ENCODE data around the gene RAPGEF1.
A peak's percentile ranks its signal among the peaks of the same experiment; 100 is the strongest.

RAPGEF1 gene

GRCh38 chr9:131747352-131747751 is 7.5 kb upstream of the RAPGEF1 start:
- peak; percentile 84 for DNase-seq (ENCODE audit: low spot score)

DNA sequence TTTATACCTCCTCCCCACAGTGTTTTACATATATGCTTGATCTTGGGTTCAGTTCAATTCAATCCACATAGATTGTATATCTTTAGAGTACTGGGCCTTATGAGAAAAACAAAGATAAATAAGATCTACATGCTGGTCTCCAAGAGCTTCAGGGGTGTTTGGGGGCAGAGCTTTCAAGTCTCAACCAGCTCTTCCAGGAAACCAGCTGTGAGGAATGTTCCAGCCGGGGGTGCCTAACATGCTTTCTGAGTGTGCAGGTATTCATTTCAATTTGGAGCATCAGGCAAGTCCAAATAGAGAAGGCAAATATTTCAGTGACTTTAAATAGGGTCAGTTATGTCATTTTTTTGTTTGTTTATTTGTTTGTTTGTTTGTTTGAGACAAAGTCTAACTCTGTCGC is 5.7 kb upstream of the RAPGEF1 start:
- DNase-seq (ENCODE audit: low spot score) = no peak

DNA sequence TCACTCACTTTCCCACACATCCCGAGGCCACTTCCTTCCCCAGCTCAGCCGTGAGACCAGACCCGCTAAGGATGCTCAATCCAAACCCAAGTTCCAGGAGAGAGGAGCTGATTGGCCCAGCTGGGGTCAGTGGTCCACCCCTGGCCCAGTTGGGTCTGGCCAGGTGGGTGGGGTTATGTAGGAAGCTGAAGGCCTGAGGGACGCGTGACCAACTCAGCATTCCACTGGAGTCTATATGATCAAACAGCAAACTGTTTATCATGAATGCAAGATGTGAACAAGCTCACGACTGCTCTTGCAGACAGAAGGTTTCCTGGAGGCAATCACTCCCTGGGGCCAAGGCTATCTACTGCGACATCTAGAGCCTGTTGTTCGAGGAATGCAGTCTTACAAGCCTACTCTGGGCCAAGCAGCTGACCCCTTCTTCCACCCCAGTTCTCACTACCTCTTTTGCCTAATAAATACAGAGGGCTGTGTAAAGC is 4.9 kb upstream of the RAPGEF1 start:
- peak; percentile 77 for DNase-seq (ENCODE audit: low spot score)

DNA sequence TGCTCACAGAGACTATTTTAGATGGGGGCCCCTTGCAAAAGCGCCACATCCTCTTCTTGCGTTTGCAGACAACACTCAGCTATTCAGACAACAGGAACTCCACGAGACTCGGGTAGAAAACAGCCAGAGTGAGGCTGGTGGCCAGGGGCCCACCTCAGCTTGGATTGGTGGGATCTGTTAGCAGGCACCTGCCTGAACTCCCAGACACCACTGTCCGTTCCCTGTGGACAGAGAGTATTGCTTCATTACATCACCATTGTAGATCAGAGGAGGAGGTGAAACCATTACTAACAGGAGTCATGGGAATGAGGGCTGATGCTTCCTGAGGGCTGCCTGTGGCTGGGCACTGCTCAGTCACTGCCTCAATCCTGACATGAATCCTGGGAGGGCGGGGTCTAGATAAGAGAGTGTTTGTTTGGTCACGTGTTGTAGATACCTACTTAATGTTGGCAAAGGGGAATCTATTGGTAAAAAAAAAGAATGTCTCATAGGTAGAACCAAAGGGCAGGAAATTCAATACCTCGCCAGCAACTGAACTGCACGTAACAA is 4.4 kb upstream of the RAPGEF1 start:
- peak; percentile 58 for DNase-seq (ENCODE audit: low spot score)

- no peak for DNase-seq (ENCODE audit: low spot score)
Measured at GRCh38 chr9:131743501-131743900, 3.6 kb upstream of the RAPGEF1 start.

DNA sequence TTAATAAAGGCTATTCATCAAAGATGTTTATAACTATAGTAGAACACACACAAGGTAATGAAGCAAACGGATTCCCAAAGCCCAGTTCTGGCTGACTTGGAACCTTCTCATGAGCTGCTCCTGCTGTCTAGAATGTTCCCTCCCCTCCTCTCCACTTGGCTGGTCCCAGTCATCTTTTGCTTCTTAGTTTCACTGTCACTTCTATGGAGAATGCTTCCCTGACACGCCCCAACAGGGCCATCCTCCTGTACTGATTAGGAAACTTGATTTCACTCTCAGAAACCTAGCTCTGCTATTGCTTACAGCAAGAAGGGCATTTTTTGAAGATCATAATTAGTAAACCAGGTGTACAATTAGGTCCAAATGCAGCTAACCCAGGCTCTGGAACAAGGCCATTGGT is 3.2 kb upstream of the RAPGEF1 start:
- DNase-seq (ENCODE audit: low spot score) = no peak

DNA sequence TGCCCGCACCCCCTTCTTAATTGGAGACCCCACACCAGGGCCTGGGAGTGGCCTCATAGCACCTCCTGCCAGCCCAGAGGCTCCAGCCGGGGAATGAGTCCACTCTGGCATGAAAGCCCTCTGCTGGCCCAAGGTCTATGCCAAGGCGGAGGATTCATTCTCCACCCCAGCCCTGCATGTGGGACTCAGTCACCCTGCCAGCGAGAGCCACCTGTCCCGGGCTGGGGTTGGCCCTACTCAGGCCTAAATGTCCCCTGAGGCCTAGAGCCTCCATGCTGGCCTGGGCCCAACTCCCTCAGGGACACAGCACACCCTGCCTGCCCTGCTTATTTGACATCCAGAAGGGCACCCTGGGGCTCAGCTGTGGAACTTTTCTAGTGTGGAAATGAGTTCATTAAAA is 1.0 kb upstream of the RAPGEF1 start:
- DNase-seq (ENCODE audit: low spot score) = no peak

DNA sequence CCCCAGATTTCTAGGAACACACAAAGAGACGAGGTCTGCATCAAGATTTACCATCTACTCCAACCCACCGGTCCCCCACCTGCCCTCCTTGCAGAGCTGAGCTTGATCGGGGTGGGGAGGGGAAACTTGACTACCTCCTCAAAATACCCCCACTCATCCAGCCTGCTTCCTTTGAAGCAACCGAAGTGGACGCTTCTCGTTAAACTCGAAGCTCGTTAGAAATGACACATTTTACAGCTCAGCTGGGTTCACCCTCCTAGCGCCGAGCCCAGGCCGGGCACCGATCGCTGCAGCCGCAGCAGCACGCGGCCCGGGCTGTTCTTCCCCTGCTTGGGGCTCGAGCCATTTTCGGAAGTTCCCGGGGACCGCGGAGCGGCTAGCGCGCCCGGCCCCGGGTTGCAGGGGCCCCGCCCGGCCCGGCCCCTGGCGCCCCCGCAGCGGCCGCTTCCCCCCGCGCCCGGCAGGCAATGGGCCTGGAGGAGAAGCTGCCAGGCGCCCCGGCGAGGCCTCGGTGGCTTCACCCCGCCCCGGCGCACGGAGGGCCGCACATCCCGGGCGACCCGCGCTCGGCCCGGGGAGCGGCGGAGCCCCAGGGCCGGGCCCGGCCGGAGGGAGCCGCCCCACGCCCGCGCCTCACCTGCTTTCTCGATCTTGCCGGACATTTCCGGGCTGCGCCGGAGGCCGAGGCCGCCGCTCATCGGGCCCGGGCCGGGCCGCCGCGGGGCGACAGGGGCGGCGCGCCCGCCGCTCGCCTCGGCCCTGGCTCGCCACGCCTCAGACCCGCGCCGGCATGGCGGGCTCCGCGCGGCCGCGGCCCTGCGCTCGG is 530 bp downstream of the RAPGEF1 start:
- DNase-seq (ENCODE audit: low spot score) = no peak

DNA sequence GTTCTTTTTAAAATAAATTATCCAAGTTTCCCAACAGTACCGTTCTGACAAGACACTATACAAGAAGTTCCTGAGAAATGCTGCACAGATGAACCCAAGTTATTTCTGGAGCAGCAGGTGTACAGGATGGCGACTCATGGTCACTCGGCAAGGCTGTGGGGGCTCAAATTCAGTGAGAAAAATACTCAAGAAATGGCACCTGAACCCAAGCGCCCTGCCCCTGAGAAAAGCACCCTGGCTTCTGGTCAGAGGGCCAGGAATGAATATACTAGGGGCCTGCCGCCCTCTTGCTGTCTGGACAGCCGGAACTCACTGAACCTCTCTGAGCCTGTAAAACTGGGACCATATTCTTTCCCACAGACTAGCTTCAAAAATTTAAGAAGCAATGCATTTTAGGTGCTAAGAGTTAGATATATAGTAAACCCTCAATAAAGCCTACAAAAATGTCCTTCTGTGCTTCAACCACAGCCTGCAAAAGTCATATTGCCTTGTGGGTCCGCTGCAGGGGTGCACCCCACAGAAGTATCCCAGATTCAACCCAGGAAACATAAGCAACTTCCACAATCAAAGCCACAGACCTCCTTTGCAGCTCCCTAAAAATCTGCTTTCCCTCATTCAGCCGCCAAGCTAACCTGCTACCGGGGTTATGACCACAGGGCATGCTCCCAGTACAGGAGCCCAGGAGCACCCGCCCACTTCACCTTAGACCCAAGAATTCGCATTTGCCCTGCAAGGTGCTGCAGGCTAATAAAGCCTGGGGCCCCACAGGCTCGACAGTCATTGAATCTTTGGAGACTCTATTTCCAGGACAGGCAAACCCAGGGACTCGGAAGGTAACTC is 1.4 kb downstream of the RAPGEF1 start:
- DNase-seq (ENCODE audit: low spot score) = no peak

DNA sequence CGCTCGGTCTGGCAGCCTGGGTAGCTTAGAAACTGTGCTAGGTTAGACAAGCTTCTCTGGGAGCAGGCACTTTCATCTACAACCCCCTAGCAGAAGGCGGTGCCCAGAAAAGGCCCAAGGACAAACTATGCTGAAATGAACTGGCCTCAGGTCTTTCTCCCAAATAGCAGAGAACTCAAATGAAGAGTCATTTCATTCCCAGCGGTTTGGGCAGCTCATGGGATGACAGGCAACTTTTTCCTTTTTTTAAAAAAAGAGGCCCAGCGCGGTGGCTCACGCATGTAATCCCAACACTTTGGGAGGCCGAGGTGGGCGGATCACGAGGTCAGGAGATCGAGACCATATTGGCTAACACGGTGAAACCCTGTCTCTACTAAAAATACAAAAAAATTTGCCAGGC is 2.5 kb downstream of the RAPGEF1 start:
- no peak for DNase-seq (ENCODE audit: low spot score)

DNA sequence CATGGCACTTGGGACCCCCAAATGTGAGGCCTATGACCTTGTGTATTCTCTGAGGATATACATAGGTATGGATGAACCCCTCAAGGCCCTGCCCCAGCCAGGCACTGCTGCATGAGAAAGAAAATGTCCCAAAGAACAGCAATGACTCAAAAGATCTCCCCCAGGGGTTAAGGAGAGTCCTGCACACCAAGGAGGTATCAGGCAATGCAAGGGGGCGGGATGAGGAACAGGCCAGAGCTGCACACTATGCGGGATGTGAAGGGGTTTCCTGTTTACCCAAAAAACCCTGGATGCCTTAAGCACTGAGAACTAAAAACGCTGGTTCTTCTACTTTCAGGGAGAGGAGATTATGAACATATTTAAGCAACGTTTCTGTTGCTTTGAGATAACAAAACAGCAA is 3.4 kb downstream of the RAPGEF1 start:
- DNase-seq (ENCODE audit: low spot score) = no peak

- DNase-seq (ENCODE audit: low spot score) = no peak
Measured at GRCh38 chr9:131735238-131736128, 4.4 kb downstream of the RAPGEF1 start.

GRCh38 chr9:131734781-131735180 is 5.1 kb downstream of the RAPGEF1 start:
- no peak for DNase-seq (ENCODE audit: low spot score)

DNA sequence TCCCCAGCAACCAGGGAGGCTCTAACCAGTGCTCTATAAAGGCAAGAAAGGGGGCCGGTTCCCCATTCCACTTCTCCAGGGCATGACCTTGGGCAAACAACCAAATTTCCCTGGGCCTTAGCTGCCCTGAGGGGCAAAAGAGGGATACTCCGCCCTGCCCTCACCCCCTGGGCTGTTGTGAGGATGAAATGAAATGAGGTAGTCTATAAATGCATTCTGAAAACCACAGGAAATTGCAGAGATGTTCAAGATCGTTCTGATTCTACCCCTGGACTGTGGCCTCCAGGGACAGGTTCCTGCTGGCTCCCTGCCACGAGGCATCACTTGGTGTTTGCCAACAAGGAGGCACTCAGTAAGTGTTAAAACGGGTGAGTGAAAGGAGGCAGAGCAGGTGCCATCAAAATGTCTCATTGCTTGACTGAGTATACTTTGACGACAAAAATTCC is 5.7 kb downstream of the RAPGEF1 start:
- no peak for DNase-seq (ENCODE audit: low spot score)

DNA sequence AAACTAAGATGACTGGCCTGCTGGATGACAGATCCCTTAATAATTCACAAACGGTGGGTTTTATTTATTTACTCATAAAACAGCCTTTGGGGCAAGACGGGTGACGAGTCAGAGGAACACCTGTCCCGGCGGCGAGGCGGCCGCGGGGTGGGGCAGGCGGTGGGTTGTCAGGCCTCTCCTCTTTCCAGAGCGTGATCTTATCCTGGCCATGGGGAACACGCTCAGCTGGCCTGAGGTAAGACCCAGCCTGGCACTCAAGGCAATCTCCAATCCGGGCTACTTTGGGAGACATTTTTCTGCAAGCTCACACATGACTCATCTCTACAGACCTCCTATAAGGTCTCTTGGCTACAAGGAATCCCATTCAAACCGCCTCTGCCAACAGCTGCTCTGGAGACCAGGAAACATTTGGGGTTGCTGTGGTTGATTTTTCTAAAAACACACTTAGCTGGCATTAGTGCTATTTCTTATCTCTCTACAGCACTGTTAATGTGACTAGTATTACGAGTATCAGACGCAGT is 6.3 kb downstream of the RAPGEF1 start:
- DNase-seq (ENCODE audit: low spot score) = no peak

DNA sequence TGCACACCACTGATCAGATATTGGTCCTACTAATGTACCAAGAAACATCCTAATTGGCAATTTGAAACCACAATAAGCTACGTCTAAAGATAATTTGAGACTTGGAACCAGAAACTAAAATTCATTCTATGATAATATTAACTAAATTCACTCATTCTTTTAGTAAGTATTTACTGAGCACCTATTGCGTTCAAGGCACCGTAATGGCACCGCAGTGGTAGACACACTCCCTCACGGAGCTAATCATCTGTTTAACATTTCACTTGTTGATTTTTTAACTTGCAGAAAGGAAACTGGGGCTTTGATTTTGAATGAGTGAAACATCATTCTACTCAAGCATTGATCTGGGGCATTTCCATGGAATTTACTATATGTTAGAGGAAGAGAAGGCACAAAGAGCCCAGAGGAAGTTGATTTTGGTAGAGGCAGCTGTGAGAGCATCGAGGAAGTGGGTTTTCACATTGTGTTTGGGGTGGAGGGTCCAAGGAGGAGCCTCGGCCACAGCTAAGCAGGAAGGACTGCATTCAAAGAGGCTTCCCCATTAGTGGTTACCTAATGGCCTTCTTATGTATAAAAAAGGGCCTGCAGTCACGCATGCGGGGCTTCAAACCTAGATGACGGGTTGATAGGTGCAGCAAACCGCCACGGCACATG is 7.1 kb downstream of the RAPGEF1 start:
- peak; percentile 53 for DNase-seq (ENCODE audit: low spot score)

DNA sequence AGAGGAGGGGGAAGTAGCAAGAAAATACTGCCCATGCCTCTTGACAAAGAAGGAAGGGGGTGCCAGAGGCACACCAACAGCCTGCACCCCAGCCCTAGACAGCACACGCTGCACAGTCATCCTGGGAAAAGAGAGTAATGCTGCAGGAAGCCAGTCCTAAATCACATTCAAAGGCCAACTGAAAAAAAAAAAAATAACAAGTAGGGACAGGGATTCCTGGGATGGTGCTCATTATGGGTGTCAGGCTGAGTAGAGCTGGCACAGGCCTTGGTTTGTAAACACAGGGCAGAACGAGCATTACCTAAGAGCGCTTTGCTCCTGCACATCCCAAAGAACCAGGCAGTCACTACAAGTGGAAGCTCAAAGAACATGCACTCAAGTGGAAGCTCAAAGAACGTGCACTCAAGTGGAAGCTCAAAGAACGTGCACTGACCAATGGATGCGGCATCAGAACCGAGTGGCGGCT is 7.8 kb downstream of the RAPGEF1 start:
- no peak for DNase-seq (ENCODE audit: low spot score)

DNA sequence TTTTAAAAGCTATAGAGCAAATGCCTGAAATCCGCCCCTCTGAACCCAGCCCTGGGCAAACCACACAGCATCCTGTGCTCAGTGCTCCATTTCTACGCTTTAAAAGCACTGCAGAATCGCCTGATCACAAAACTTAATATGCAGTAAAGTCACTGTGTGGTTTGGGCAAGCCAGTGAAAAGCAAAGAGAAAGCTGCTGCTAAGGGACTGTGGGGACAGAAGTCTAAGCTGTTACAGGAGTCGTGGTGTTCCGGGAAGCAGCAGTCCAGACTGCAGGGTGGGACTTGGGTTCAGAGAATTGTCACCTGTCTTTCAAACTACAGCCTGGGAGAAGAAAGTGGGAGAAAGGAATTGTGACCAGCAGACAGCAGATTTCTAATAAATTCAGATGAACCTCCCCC is 8.2 kb downstream of the RAPGEF1 start:
- no peak for DNase-seq (ENCODE audit: low spot score)

- DNase-seq (ENCODE audit: low spot score) = no peak
Measured at GRCh38 chr9:131731237-131731636, 8.6 kb downstream of the RAPGEF1 start.

DNA sequence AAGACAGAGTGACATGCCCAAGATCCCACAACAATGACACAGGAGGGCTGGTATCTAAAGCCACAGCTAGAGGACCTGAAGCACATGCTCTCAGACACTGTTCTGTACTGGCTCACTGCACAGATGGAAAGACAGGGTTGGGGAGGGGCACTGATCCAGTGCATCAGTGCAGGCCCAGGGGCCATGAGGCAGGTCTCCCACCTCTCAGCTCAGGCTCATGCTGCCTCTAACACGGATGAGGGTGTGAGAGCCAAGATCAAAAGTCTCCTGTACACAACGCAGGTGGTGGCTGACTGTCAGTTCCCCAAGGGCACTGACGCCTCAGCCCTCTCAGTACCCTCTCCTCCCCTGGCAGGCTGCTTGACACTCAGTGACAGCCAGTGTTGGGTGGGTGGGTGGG is 10.9 kb downstream of the RAPGEF1 start:
- DNase-seq (ENCODE audit: low spot score) = no peak

- DNase-seq (ENCODE audit: low spot score) = no peak
Measured at GRCh38 chr9:131728546-131728910, 11.3 kb downstream of the RAPGEF1 start.
